GM19193 (cell line): ENCODE data around the gene FCRLA.
"Not testable (repeated sequence)": the region's sequence is repeated elsewhere in the genome, so short reads cannot be mapped to it uniquely, and the experiment has no call there.

Source experiments
- POLR2A ChIP-seq: IDR thresholded peaks from 4 replicates; pipeline ENCODE4 v1.6.1; 2011; ENCODE audit not compliant: insufficient read depth, insufficient read length; ENCODE audit errors: extremely low read depth

FCRLA gene, protein sequence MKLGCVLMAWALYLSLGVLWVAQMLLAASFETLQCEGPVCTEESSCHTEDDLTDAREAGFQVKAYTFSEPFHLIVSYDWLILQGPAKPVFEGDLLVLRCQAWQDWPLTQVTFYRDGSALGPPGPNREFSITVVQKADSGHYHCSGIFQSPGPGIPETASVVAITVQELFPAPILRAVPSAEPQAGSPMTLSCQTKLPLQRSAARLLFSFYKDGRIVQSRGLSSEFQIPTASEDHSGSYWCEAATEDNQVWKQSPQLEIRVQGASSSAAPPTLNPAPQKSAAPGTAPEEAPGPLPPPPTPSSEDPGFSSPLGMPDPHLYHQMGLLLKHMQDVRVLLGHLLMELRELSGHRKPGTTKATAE

DNA sequence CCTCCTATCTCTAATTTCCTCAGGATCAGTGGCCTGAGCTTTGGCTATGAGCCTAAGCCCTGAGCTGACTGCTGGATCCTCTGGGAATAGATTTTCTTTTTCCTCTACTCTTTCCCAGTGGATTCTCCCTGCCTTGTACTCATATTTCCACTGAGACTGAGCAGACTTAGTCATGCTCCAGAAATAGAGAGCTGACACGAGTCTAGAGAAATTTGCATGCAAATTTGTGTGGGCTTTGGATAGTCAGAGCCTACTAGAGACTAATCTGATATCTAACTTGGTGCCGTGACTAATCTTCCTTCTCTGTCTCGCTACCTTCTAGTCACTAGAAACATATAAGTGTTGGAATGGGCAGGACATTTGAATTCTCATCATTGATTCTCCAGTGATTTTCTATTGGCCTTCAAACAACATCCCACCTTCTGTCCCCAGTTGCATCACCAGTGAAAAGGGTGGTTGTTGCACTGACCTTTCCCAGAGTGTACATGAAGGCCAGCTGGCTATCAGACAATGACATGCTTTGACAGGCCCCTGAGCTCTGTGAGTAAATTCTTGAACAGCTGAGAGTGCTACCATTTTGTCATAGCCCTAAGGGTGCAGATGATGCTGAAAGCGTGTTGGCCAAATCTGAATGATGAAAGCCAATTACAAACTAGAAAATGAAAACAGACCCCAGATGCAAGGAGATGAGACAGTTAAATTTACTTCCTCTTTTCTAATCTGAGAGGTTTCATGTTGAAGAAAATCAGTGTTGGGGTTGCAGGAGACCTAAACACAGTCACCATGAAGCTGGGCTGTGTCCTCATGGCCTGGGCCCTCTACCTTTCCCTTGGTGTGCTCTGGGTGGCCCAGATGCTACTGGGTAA lies at the start of gene FCRLA:
Gene FCRLA (plus strand): TSS at position 748 of the 866 bp plus-strand sequence. CDS start 36 bp downstream, at position 784.
- TF ChIP-seq POLR2A, result peak; percentile 83

DNA sequence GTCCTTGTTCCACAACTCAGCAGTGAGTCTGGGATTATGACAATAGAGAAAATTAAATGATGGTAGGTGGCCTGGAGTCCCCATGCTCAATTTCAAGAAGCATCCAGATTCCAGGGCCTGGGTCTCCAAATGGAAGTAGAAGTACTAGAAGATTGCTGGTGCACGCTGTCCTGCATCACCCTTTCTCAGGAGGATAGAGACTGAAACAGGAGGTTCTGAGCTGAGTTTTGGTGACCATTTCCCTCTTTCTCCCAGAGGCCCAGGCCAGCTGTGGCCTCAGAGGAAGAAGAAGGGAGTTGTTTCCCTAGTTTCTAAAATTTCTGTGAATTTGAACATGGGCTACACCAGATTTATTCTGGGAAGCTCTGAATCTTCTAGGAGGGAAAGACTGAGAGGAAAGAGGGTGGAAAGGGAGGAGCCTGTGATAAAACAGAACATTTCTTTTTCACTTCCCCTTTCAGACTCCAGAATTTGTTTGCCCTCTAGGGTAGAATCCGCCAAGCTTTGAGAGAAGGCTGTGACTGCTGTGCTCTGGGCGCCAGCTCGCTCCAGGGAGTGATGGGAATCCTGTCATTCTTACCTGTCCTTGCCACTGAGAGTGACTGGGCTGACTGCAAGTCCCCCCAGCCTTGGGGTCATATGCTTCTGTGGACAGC lies 44.2 kb upstream of the FCRLA start, which contains the start of gene FCGR2B:
Gene FCGR2B (plus strand): TSS at position 460 of the 656 bp plus-strand sequence. CDS start 99 bp downstream, at position 559.
- TF ChIP-seq POLR2A, result not testable (repeated sequence)

DNA sequence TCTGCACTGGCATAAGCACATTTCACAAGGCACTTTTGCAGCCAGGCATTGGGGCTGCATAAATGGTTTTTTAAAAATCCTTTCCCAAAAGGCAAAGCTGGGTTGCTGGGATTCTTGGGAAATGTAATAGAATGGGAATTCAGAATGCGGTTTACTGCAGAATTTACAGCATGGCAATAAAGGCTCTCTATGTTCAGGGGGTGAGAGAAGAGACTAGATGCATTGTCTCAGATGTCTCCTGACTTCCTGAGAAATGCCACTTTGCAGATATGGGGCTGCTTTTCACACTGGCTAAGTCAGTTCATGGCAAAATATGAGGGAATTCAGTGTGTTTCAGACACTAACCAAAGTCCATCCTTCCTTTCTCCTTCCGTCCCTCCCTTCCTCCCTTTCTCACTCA lies 30.6 kb upstream of the FCRLA start:
- no peak for TF ChIP-seq POLR2A

DNA sequence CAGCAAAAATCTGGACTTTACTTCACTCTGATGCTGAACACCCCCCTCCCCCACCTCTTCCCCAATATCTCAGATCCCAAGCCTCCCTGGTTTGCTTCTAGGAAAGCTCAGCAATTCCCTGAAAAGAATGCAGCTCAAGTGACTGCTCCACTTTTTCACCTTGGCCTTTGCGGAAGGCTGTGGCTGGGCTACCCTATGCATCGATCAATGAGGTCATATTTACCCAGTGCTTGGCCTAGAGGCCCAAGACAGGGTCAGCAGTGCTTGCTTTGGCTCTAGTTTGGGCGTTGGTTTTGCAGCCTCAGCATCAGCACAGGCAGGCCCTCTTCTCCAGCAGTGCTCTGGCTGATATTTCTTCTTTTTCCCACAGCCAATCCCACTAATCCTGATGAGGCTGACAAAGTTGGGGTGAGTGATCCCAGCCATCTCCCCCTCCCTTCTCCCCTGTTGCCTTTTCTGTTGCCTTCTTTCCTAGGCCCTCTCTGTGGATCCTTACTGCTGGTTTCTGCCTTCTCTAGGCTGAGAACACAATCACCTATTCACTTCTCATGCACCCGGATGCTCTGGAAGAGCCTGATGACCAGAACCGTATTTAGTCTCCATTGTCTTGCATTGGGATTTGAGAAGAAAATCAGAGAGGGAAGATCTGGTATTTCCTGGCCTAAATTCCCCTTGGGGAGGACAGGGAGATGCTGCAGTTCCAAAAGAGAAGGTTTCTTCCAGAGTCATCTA lies 29.9 kb upstream of the FCRLA start:
- no peak for TF ChIP-seq POLR2A

DNA sequence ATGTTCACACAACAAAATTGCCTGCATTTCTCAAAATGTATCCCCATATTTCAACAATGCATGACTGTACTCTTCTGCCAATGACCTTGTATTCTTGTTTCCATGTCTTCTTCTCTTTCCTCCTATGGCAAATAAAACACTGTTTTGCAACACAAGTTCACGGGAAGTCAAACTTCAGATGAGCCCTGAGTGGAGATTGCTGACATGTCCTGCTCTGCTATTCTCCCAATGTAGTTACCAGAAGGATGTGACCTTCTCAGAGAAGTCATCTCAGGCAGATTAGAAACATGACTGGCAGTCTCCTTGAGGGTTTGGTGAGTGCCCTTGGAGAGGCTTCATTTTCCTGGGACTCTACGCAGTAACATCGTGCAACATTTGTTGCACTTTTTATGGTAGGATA lies 28.5 kb upstream of the FCRLA start:
- no peak for TF ChIP-seq POLR2A

DNA sequence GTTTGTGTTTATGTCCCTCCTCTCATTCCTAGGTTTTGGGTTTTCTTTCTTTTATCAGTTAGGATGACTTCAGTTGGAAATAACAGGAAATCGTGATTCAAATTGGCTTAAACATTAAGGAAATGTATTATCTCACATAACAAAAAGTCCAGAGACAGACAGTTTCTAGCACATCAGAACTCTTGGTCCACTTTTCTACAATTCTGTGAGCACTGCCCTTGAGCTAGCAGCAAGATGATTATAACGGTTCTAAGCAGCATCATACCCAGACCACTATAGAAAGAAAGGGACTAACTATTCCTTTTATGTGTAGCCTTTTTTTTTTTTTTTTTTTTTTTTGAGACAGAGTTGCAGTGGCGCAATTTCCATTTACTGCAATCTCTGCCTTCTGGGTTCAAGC lies 25.1 kb upstream of the FCRLA start:
- TF ChIP-seq POLR2A, result no peak

DNA sequence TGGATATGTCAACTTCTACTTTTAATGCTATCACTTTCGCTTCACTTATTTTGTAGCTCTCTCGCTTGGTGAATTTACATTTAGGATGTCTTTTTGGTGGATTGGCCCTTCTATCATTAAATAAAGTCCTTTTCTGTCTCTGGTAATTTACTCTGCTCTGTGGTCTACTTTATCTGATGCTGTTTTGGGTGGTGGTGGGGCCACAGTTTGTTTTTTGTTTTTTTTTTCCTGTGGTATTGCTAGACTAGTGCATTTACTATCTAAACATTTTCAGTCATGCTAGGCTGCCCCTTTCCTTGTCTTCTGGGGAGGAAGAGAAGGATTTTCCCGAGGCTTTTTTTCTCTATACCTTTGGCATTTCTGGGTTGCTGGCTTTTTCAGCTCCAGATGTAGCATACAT lies 18.1 kb upstream of the FCRLA start:
- TF ChIP-seq POLR2A, result no peak

DNA sequence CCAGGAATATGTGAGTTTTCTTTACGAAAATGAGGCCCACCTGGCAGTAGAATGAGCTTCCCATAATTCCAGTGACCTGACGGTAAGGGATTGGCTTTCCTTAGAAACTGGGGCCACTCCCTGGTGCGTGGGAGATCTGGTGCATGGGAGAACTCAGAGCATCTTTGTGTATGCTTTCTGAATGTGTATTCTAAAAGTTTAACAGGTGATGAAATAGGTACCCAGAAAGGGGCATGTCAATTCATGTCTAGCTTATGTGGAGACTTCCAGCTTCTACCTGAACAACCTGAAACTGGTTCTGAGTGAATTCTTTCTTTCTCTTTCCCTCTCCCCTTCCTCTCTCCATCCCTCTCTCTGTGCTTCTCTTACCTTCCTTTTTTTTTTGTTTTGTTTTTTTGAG lies 15.2 kb upstream of the FCRLA start:
- TF ChIP-seq POLR2A, result no peak

DNA sequence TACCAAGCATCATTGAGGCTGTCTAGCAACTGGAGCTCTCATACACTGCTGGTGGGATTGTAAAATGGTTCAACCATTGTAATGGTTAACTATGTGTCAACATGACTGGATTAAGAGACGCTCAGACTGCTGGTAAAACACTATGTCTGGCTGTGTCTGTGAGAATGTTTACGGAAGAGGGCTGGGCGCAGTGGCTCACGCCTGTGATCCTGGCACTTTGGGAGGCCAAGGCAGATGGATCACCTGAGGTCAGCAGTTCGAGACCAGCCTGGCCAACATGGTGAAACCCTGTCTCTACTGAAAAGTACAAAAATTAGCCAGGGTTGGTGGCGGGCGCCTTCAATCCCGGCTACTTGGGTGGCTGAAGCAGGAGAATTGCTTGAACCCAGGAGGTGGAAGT lies 4.8 kb upstream of the FCRLA start:
- TF ChIP-seq POLR2A, result no peak

DNA sequence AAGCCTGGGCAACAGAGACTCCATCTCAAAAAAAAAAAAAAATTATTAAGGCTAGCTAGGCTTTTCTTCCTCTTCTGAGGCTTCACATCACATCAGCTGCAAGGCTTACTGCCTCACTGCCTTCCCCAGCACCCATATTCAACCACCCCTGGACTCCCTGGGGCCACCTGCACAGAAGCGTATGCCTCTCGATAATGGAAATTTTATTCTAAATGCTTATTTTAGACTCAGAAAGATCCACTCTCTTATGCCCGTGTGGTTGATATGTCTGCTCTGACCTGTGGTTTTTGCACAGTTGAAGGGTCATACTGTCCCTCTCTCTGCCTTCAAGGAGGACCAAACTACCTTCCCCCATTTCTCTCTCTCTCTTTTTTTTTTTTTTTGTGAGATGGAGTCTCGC lies 1.5 kb upstream of the FCRLA start:
- no peak for TF ChIP-seq POLR2A

DNA sequence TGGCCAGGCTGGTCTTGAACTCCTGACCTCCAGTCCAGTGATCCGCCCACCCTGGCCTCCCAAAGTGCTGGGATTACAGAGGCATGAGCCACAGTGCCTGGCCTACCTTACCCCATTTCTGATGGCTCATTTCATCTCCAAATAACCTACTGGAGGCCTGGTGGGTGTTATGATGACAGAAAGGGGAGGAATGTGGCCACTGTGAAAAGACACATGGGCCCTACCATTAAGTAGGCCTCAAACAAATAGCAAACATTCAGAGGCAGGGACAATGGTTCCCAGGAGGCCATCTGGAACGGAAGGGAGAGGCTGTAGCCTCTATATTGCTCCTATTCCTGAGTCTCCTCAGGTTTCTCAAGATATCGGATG lies 932 bp upstream of the FCRLA start:
- TF ChIP-seq POLR2A, result no peak

DNA sequence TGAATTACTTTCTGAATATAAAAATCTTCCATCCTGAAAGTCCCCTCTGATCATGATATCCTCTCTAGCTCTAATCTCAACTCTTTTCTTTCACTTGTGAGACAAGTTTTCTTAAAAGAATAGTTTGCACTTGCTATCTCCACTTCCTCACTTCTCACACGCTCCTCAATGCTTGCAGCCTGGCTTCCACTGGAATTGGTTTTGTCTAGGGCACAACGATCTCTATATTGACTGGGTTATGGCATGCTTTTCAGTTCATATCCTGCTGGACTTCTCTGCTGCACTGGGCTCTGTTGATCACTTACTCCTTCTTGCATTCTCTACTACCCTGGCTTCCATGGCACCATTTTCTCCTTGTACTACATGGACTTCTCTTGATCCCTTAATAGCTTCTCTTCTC lies 474 bp downstream of the FCRLA start:
- no peak for TF ChIP-seq POLR2A

DNA sequence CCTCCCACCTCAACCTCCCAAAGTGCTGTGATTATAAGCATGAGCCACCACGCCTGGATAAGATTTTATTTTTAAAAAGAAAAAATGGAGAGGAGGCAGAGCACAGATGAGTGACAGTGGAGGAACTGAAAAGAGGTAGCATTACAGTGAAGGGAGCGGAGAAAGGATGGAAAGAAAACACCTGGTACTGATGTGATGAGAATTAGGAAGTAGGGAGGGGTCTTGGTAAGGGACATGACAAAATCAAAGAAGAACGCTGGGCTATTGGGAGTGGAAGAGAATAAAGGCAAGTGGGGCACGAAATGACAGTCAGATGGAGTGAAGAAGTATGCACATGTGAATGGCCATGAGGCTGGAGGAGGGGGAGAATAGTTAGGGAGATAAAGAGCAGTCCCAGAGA lies 2.3 kb downstream of the FCRLA start:
- no peak for TF ChIP-seq POLR2A

DNA sequence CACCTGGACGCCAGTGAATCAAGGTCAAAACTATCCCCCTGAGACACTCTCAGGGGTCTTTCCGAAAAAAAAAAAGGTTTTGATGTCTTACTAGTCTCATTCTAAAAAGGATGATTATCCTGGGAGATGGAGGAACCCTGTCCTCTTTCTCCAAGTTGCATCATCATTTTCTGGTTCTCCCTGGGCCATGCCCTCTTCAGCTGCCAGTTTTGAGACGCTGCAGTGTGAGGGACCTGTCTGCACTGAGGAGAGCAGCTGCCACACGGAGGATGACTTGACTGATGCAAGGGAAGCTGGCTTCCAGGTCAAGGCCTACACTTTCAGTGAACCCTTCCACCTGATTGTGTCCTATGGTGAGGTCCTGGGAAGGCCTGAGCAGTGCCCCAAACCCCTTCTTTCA lies 3.5 kb downstream of the FCRLA start:
- no peak for TF ChIP-seq POLR2A
